HG03060 (cell line): ENCODE results near the gene EVC2.

Experiments used
- ATAC-seq: cut with Tn5 transposase; IDR thresholded peaks from one replicate; pipeline ENCODE4 v1.9.1; 2021; ENCODE audit warnings: low read depth, moderate number of reproducible peaks; ENCODE audit not compliant: unreplicated experiment

EVC2 gene

GRCh38 chr4:5708449-5709206 is at the start of gene EVC2:
EVC2 (minus strand) TSS chr4:5708559; CDS start chr4:5708513, 46 bp downstream.
- ATAC-seq: no peak

- ATAC-seq: no peak
Observed at GRCh38 chr4:5757954-5758353, 49.6 kb upstream of the EVC2 start.

- no peak for ATAC-seq
Observed at GRCh38 chr4:5757536-5757935, 49.2 kb upstream of the EVC2 start.

GRCh38 chr4:5757091-5757490 is 48.7 kb upstream of the EVC2 start:
- ATAC-seq: no peak

- no peak for ATAC-seq
Observed at GRCh38 chr4:5756271-5756670, 47.9 kb upstream of the EVC2 start.

- no peak for ATAC-seq
Observed at GRCh38 chr4:5755679-5756078, 47.3 kb upstream of the EVC2 start.

GRCh38 chr4:5755161-5755560 is 46.8 kb upstream of the EVC2 start:
- no peak for ATAC-seq

- no peak for ATAC-seq
Observed at GRCh38 chr4:5754529-5754881, 46.1 kb upstream of the EVC2 start.

- ATAC-seq: no peak
Observed at GRCh38 chr4:5753766-5754528, 45.6 kb upstream of the EVC2 start.

GRCh38 chr4:5753366-5753765 is 45.0 kb upstream of the EVC2 start:
- no peak for ATAC-seq

GRCh38 chr4:5752376-5753184 is 44.2 kb upstream of the EVC2 start:
- ATAC-seq: no peak

- ATAC-seq: no peak
Observed at GRCh38 chr4:5751666-5752375, 43.5 kb upstream of the EVC2 start.

GRCh38 chr4:5750946-5751665 is 42.7 kb upstream of the EVC2 start:
- ATAC-seq: no peak

GRCh38 chr4:5750052-5750945 is 41.9 kb upstream of the EVC2 start:
- ATAC-seq: no peak

- ATAC-seq: no peak
Observed at GRCh38 chr4:5749568-5749967, 41.2 kb upstream of the EVC2 start.

- ATAC-seq: no peak
Observed at GRCh38 chr4:5747738-5748375, 39.5 kb upstream of the EVC2 start.

GRCh38 chr4:5746829-5747737 is 38.7 kb upstream of the EVC2 start:
- no peak for ATAC-seq
